MM.1S (cell line): Measurements from ENCODE around the gene INPP5J.

Experiments
- DNase-seq: peaks from one replicate; pipeline ENCODE4 v3.0.0-alpha.2; 2015
- H2AFZ ChIP-seq: fragments of 300-600 bp; sonication (generic); 2 replicates; pipeline ENCODE4 v1.6.0; 2016; ENCODE audit warnings: antibody characterized with exemption, low read length
- H3F3A ChIP-seq: fragments of 300-600 bp; sonication (generic); 2 replicates; pipeline ENCODE4 v1.6.1; 2016; ENCODE audit warnings: mild to moderate bottlenecking, antibody characterized with exemption, low read length, moderate library complexity, mixed read lengths; ENCODE audit not compliant: insufficient read depth
- H3K27ac ChIP-seq: fragments of 300-600 bp; sonication (generic); 2 replicates; pipeline ENCODE4 v1.5.1; 2016; ENCODE audit warnings: mild to moderate bottlenecking, low read length
- H3K27me3 ChIP-seq: fragments of 300-600 bp; sonication (generic); replicated peaks from 2 replicates; pipeline ENCODE4 v1.6.0; 2016; ENCODE audit warnings: low read length; ENCODE audit not compliant: insufficient read depth
- H3K36me3 ChIP-seq: fragments of 300-600 bp; sonication (generic); replicated peaks from 2 replicates; pipeline ENCODE4 v1.6.1; 2016; ENCODE audit warnings: mild to moderate bottlenecking, low read length, mixed read lengths; ENCODE audit not compliant: insufficient read depth
- H3K4me1 ChIP-seq: fragments of 300-600 bp; sonication (generic); 2 replicates; pipeline ENCODE4 v1.6.1; 2016; ENCODE audit warnings: low read length, mixed read lengths
- H3K4me2 ChIP-seq: fragments of 300-600 bp; sonication (generic); 2 replicates; pipeline ENCODE4 v1.6.0; 2016; ENCODE audit warnings: low read depth, low read length
- H3K4me3 ChIP-seq: fragments of 300-600 bp; sonication (generic); 2 replicates; pipeline ENCODE4 v1.5.1; 2016; ENCODE audit warnings: low read length, mixed read lengths
- H3K79me2 ChIP-seq: fragments of 300-600 bp; sonication (generic); 2 replicates; pipeline ENCODE4 v1.6.1; 2016; ENCODE audit warnings: mixed run types, low read length, mixed read lengths
- H3K9ac ChIP-seq: fragments of 300-600 bp; sonication (generic); 2 replicates; pipeline ENCODE4 v1.6.1; 2016; ENCODE audit warnings: low read length, mixed read lengths
- H3K9me2 ChIP-seq: fragments of 300-600 bp; sonication (generic); replicated peaks from 2 replicates; pipeline ENCODE4 v1.6.1; 2016; ENCODE audit warnings: mild to moderate bottlenecking, low read length, mixed read lengths; ENCODE audit not compliant: insufficient read depth
- H3K9me3 ChIP-seq: fragments of 300-600 bp; sonication (generic); replicated peaks from 2 replicates; pipeline ENCODE4 v1.6.1; 2016; ENCODE audit warnings: mild to moderate bottlenecking, low read length, mixed read lengths; ENCODE audit not compliant: insufficient read depth
- H4K20me1 ChIP-seq: fragments of 300-600 bp; sonication (generic); 2 replicates; pipeline ENCODE4 v1.6.1; 2016; ENCODE audit warnings: mild to moderate bottlenecking, low read length, moderate library complexity, mixed read lengths; ENCODE audit not compliant: insufficient read depth
- EZH2 ChIP-seq: fragments of 300-600 bp; sonication (generic); optimal IDR thresholded peaks from 2 replicates; pipeline ENCODE3; 2017; ENCODE audit warnings: low read depth, mild to moderate bottlenecking, antibody characterized with exemption, low read length, mixed read lengths
- EZH2phosphoT487 ChIP-seq: fragments of 300-600 bp; sonication (generic); IDR thresholded peaks from 2 replicates; pipeline ENCODE4 v1.6.1; 2018; ENCODE audit warnings: antibody characterized with exemption, low read length
- TF ChIP-seq, protein P1 (sequence below): fragments of 300-600 bp; sonication (generic); IDR thresholded peaks from 2 replicates; pipeline ENCODE4 v1.5.1; 2016; ENCODE audit warnings: antibody characterized with exemption, low read length, mixed read lengths

Gene INPP5J

DNA sequence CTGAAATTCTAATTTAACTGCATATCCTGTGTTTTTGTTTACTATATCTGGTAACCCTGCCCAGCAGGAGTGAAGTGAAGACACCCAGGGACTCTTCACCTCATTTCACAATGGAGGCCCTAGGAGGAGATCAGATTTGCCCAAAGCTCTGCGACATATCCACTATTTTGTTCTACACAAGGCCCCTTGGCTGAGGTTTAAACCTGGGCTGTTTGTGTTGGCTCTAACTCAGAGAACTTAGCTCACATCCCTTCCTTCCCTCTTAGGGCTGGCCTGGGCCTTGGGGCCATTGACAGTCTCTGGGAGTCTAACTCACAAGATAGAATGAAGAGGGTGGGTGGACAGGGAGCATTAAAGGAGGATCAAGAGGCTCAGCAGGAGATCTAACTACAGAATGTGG lies 25.7 kb downstream of the INPP5J start:
- Histone ChIP-seq H3K9ac (no peak overlapping the region), H3K27me3 (no peaks in the 10 kb centered on the region), H3K27ac (no peak overlapping the region), H2AFZ (no peak overlapping the region), H3K9me3 (no peaks in the 10 kb centered on the region), H3K4me1 (no peaks in the 10 kb centered on the region), H3K79me2 (no peaks in the 10 kb centered on the region), H3K9me2 (no peaks in the 10 kb centered on the region), H3K4me3 (no peak overlapping the region), H4K20me1 (no peaks in the 10 kb centered on the region), H3K4me2 (no peak overlapping the region), H3K36me3 (no peaks in the 10 kb centered on the region), H3F3A (no peaks in the 10 kb centered on the region)
- no peak for DNase-seq
- TF ChIP-seq EZH2 (no peak), EZH2phosphoT487 (no peak)
- TF ChIP-seq, protein P1, sequence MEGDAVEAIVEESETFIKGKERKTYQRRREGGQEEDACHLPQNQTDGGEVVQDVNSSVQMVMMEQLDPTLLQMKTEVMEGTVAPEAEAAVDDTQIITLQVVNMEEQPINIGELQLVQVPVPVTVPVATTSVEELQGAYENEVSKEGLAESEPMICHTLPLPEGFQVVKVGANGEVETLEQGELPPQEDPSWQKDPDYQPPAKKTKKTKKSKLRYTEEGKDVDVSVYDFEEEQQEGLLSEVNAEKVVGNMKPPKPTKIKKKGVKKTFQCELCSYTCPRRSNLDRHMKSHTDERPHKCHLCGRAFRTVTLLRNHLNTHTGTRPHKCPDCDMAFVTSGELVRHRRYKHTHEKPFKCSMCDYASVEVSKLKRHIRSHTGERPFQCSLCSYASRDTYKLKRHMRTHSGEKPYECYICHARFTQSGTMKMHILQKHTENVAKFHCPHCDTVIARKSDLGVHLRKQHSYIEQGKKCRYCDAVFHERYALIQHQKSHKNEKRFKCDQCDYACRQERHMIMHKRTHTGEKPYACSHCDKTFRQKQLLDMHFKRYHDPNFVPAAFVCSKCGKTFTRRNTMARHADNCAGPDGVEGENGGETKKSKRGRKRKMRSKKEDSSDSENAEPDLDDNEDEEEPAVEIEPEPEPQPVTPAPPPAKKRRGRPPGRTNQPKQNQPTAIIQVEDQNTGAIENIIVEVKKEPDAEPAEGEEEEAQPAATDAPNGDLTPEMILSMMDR: no peak

DNA sequence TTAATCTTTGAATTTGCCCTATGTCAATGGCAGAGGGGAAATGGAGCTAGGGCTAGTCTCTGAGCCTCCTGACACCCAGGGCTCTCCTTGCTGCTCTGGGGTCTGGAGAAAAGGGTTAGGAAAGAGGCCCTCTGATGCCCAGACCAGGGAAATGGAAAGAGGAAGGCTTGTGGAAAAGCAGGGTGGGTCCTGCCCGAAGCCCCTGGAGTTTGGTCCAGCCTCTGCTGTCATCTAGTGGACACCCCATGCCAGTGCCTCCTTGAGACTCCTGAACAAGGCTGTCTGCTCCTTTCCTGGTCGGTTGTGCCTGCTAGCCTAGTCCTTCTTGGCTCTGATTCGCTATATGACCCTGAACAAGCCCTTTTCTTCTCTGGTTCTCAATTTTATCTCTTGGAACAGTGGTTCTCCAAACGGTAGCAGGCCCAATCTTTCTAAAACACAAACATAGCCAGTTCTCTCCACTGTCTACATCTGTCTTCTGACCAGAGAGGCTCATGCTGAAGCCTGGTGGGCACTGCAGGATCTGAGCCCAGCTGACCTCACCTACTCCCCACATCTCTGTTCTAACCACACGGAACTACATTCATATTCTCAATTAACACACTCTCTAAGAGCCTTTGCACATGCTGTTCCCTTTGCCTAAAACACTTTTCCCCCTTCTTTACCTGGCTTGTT lies 26.3 kb downstream of the INPP5J start:
- Histone ChIP-seq H4K20me1 (no peaks in the 10 kb centered on the region), H3K4me2 (no peak overlapping the region), H3K27me3 (no peaks in the 10 kb centered on the region), H3K4me3 (no peak overlapping the region), H3K9me2 (no peaks in the 10 kb centered on the region), H3K4me1 (no peaks in the 10 kb centered on the region), H3F3A (no peaks in the 10 kb centered on the region), H3K79me2 (no peaks in the 10 kb centered on the region), H3K36me3 (no peaks in the 10 kb centered on the region), H3K27ac (no peak overlapping the region), H2AFZ (no peak overlapping the region), H3K9me3 (no peaks in the 10 kb centered on the region), H3K9ac (no peak overlapping the region)
- peak; percentile 32 for DNase-seq
- TF ChIP-seq, protein P1: peak; percentile 84
- TF ChIP-seq EZH2phosphoT487: no peak

DNA sequence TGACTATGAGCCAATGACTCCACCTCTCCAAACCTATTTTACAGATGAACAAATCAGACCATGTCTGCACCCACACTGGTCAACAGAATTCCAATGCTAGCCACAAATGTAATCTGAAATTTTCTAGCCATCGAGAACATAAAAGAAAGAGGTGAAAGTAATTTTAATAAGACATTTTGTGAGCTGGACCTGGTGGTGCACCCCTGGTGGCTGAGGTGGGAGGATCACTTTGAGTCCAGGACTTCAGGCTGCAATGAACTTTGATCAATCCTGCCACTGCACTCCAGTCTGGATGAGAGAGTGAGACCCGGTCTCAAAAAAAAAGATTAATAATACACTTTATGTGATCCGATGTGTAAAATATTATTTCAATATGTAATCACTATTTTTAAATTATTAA lies 27.8 kb downstream of the INPP5J start:
- Histone ChIP-seq H3K79me2 (no peaks in the 10 kb centered on the region), H3K4me3 (no peak overlapping the region), H3K27ac (no peak overlapping the region), H3K9ac (no peak overlapping the region), H3K36me3 (no peaks in the 10 kb centered on the region), H3K4me1 (no peaks in the 10 kb centered on the region), H2AFZ (no peak overlapping the region), H3K9me3 (no peaks in the 10 kb centered on the region), H4K20me1 (no peaks in the 10 kb centered on the region), H3K9me2 (no peaks in the 10 kb centered on the region), H3K27me3 (no peaks in the 10 kb centered on the region), H3F3A (no peaks in the 10 kb centered on the region), H3K4me2 (no peak overlapping the region)
- no peak for TF ChIP-seq EZH2phosphoT487
- TF ChIP-seq, protein P1: peak; percentile 39
- no peak for DNase-seq
